IMR-90 (cell line): ENCODE measurements around the gene NCKIPSD. TPM values are rescaled to one million over a fixed set of nuclear protein-coding genes. Genes with fewer than 3 reads are reported as not detected.

Experiments used
- ATAC-seq: fragments of 200-7000 bp; cut with Tn5 transposase; 2 replicates; pipeline ENCODE4 v1.9.1; 2020; ENCODE audit warnings: low read depth, mild to moderate bottlenecking, moderate library complexity
- BruUV-seq: library from RNA; stranded (reverse); fragments of 400-500 nt; replicated peaks from 2 replicates; lab custom pipeline; 2021; lab: Mats Ljungman, UMichigan
- CTCF ChIA-PET: fragments of 300-600 bp; formaldehyde crosslinking; extraction: SDS; loops from one replicate; lab custom pipeline; 2021; ENCODE audit warnings: antibody characterized with exemption; lab: Yijun Ruan, JAX
- POLR2A ChIA-PET: fragments of 300-600 bp; sonication (Branson Sonifier 250); formaldehyde crosslinking; loops from one replicate; lab custom pipeline; 2022; ENCODE audit warnings: antibody characterized with exemption; ENCODE audit not compliant: unreplicated experiment; lab: Charles Lee
- DNase-seq: peaks from one replicate; pipeline ENCODE4 v3.0.0; 2013
- H2AFZ ChIP-seq: replicated peaks from 2 replicates; pipeline ENCODE3; 2013; ENCODE audit warnings: low read length, mild to moderate bottlenecking; ENCODE audit not compliant: poor library complexity
- H2AK5ac ChIP-seq: 2 replicates; pipeline ENCODE4 v1.6.1; 2013; ENCODE audit warnings: low read depth, low read length, inconsistent platforms
- H2AK9ac ChIP-seq: replicated peaks from 2 replicates; pipeline ENCODE3; 2013; ENCODE audit warnings: mild to moderate bottlenecking, low read depth, low read length, moderate library complexity; ENCODE audit not compliant: poor library complexity
- H2BK120ac ChIP-seq: 2 replicates; pipeline ENCODE4 v1.6.1; 2013; ENCODE audit warnings: low read depth, low read length, inconsistent platforms
- H2BK15ac ChIP-seq: 3 replicates; pipeline ENCODE4 v1.6.1; 2013; ENCODE audit warnings: low read depth, low read length, inconsistent platforms
- H2BK20ac ChIP-seq: 2 replicates; pipeline ENCODE4 v1.6.1; 2013; ENCODE audit warnings: low read depth, mild to moderate bottlenecking, inconsistent platforms, low read length, moderate library complexity
- H2BK5ac ChIP-seq: 2 replicates; pipeline ENCODE4 v1.6.1; 2013; ENCODE audit warnings: mild to moderate bottlenecking, low read depth, low read length, inconsistent platforms; ENCODE audit not compliant: poor library complexity, severe bottlenecking
- H3K14ac ChIP-seq: replicated peaks from 2 replicates; pipeline ENCODE4 v1.6.1; 2013; ENCODE audit warnings: low read depth, low read length, inconsistent platforms
- H3K18ac ChIP-seq: 2 replicates; pipeline ENCODE4 v1.6.1; 2013; ENCODE audit warnings: low read depth, low read length, control low read depth
- H3K23ac ChIP-seq: 2 replicates; pipeline ENCODE4 v1.6.1; 2013; ENCODE audit warnings: low read depth, low read length, inconsistent platforms
- H3K27ac ChIP-seq: 2 replicates; pipeline ENCODE4 v1.5.1; 2013; ENCODE audit warnings: mild to moderate bottlenecking, control low read depth, low read length; ENCODE audit not compliant: insufficient read depth
- H3K27me3 ChIP-seq: 2 replicates; pipeline ENCODE4 v1.6.1; 2013; ENCODE audit warnings: low read length; ENCODE audit not compliant: control insufficient read depth, insufficient read depth
- H3K36me3 ChIP-seq: 2 replicates; pipeline ENCODE4 v1.6.1; 2013; ENCODE audit warnings: low read length, mixed read lengths; ENCODE audit not compliant: control insufficient read depth, insufficient read depth
- H3K4ac ChIP-seq: 2 replicates; pipeline ENCODE4 v1.6.1; 2013; ENCODE audit warnings: low read depth, low read length, inconsistent platforms
- H3K4me1 ChIP-seq: 2 replicates; pipeline ENCODE4 v1.6.1; 2013; ENCODE audit warnings: low read length, mixed read lengths; ENCODE audit not compliant: control insufficient read depth, insufficient read depth
- H3K4me2 ChIP-seq: 2 replicates; pipeline ENCODE4 v1.6.1; 2013; ENCODE audit warnings: low read depth, mild to moderate bottlenecking, control low read depth, low read length, moderate library complexity
- H3K4me3 ChIP-seq: 2 replicates; pipeline ENCODE4 v1.5.1; 2013; ENCODE audit warnings: low read depth, mild to moderate bottlenecking, control low read depth, low read length, moderate library complexity; ENCODE audit not compliant: insufficient read depth
- H3K56ac ChIP-seq: 2 replicates; pipeline ENCODE4 v1.6.1; 2013; ENCODE audit warnings: low read length, inconsistent platforms; ENCODE audit not compliant: insufficient read depth; ENCODE audit errors: extremely low read depth
- H3K79me1 ChIP-seq, 2 experiments: 2 replicates each; pipeline ENCODE4 v1.6.1; 2013; ENCODE audit warnings: low read length in 2 of 2, inconsistent platforms in 1 of 2, low read depth in 1 of 2
- H3K9ac ChIP-seq: 2 replicates; pipeline ENCODE4 v1.6.1; 2013; ENCODE audit warnings: low read depth, low read length, control low read depth
- H3K9me1 ChIP-seq: 2 replicates; pipeline ENCODE4 v1.6.1; 2013; ENCODE audit warnings: low read length, inconsistent platforms; ENCODE audit not compliant: insufficient read depth
- H3K9me3 ChIP-seq: 2 replicates; pipeline ENCODE4 v1.6.1; 2013; ENCODE audit warnings: low read length; ENCODE audit not compliant: control insufficient read depth, insufficient read depth
- H4K20me1 ChIP-seq: 2 replicates; pipeline ENCODE4 v1.6.1; 2013; ENCODE audit warnings: low read length, inconsistent platforms; ENCODE audit not compliant: insufficient read depth
- H4K5ac ChIP-seq: 2 replicates; pipeline ENCODE4 v1.6.1; 2013; ENCODE audit warnings: mild to moderate bottlenecking, low read depth, low read length, control low read depth
- H4K8ac ChIP-seq, 2 experiments: 2 replicates each; pipeline ENCODE4 v1.6.1; 2013; ENCODE audit warnings: low read depth in 2 of 2, low read length in 2 of 2, control low read depth in 1 of 2, inconsistent platforms in 1 of 2
- H4K91ac ChIP-seq: 2 replicates; pipeline ENCODE4 v1.6.1; 2013; ENCODE audit warnings: low read depth, low read length, inconsistent platforms; ENCODE audit not compliant: insufficient read depth
- BHLHE40 ChIP-seq: fragments of 150-350 bp; IDR thresholded peaks from 2 replicates; pipeline ENCODE4 v1.6.1; 2016; ENCODE audit warnings: mild to moderate bottlenecking, low read depth, low read length
- CEBPB ChIP-seq: IDR thresholded peaks from 2 replicates; pipeline ENCODE4 v1.6.1; 2012; ENCODE audit warnings: low read depth, low read length, improper control_type of control experiment
- FOS ChIP-seq: fragments of 150-350 bp; IDR thresholded peaks from 2 replicates; pipeline ENCODE4 v1.6.1; 2016; ENCODE audit warnings: low read depth, low read length
- MAFK ChIP-seq: IDR thresholded peaks from 2 replicates; pipeline ENCODE4 v1.6.1; 2012; ENCODE audit warnings: low read depth, low read length, improper control_type of control experiment
- MAZ ChIP-seq: IDR thresholded peaks from 2 replicates; pipeline ENCODE4 v1.6.1; 2012; ENCODE audit warnings: low read depth, mild to moderate bottlenecking, low read length, improper control_type of control experiment, moderate library complexity, borderline replicate concordance
- MXI1 ChIP-seq: IDR thresholded peaks from 2 replicates; pipeline ENCODE4 v1.6.1; 2012; ENCODE audit warnings: low read depth, mild to moderate bottlenecking, low read length, moderate library complexity, borderline replicate concordance
- NFE2L2 ChIP-seq: fragments of 150-350 bp; IDR thresholded peaks from 2 replicates; pipeline ENCODE4 v1.6.1; 2016; ENCODE audit warnings: low read depth, mild to moderate bottlenecking, low read length
- POLR2A ChIP-seq: IDR thresholded peaks from 2 replicates; pipeline ENCODE4 v1.6.1; 2012; ENCODE audit warnings: mild to moderate bottlenecking, low read depth, low read length
- RAD21 ChIP-seq: IDR thresholded peaks from 2 replicates; pipeline ENCODE4 v1.6.1; 2012; ENCODE audit warnings: low read length, improper control_type of control experiment
- RCOR1 ChIP-seq: IDR thresholded peaks from 2 replicates; pipeline ENCODE4 v1.6.1; 2012; ENCODE audit warnings: mild to moderate bottlenecking, low read length, improper control_type of control experiment; ENCODE audit not compliant: insufficient replicate concordance
- RFX5 ChIP-seq: IDR thresholded peaks from 2 replicates; pipeline ENCODE4 v1.8.0; 2012; ENCODE audit warnings: low read depth, mild to moderate bottlenecking, low read length, moderate library complexity
- SMC3 ChIP-seq: fragments of 150-350 bp; IDR thresholded peaks from 2 replicates; pipeline ENCODE4 v1.6.1; 2016; ENCODE audit warnings: low read depth, mild to moderate bottlenecking, antibody characterized with exemption, low read length, moderate library complexity
- WGBS, 2 experiments: methylation state at CpG; one replicate each; pipeline versions ENCODE4 v1.1.5 to v1.1.7; 2013; ENCODE audit warnings: missing lambda C conversion rate in 2 of 2; ENCODE audit not compliant: insufficient read length in 1 of 2; ENCODE audit errors: extremely low coverage in 2 of 2; 5-methylcytosine and 5-hydroxymethylcytosine counted together
- dilution Hi-C: fragments of 300-500 bp; cut with HindIII; formaldehyde crosslinking; loops from one replicate; pipeline ENCODE4 v1.14.3; 2018; ENCODE audit warnings: low sequenced_read_pairs; ENCODE audit not compliant: unreplicated experiment
- in situ Hi-C: fragments of 300-500 bp; cut with MboI; formaldehyde crosslinking; loops from 3 replicates; pipeline ENCODE4 v1.14.3; 2019; ENCODE audit warnings: low sequenced_read_pairs, inconsistent platforms, mixed read lengths
- intact Hi-C: fragments of 100-400 bp; cut with micrococcal nuclease; formaldehyde crosslinking; loops from 2 replicates; pipeline ENCODE4 v1.10.0; 2022
- polyA plus RNA-seq, 3 experiments: library from polyadenylated mRNA; depleted of rRNA; stranded (reverse); fragments of >200 nt; gene quantifications; 2 replicates each; pipeline ENCODE4 v1.2.3, GENCODE V29; 2012; ENCODE audit warnings: low replicate concordance in 1 of 3
- total RNA-seq: library from RNA; depleted of rRNA; stranded (reverse); fragments of >200 nt; gene quantifications from 2 replicates; pipeline ENCODE4 v1.2.3, GENCODE V29; 2012
- TF ChIP-seq, protein P1 (sequence below): conservative IDR thresholded peaks from 2 replicates; pipeline ENCODE4 v1.5.1; 2012; ENCODE audit warnings: mild to moderate bottlenecking, low read depth, low read length, improper control_type of control experiment
- TF ChIP-seq, protein P2 (sequence below): fragments of 150-350 bp; IDR thresholded peaks from 2 replicates; pipeline ENCODE4 v1.6.1; 2016; ENCODE audit warnings: low read depth, mild to moderate bottlenecking, low read length, moderate library complexity, borderline replicate concordance

The NCKIPSD gene
- total and polyA plus RNA-seq, 2 of the 4 experiments (the other 2 are of a cell fraction), result 21.0 to 38.3 TPM

DNA sequence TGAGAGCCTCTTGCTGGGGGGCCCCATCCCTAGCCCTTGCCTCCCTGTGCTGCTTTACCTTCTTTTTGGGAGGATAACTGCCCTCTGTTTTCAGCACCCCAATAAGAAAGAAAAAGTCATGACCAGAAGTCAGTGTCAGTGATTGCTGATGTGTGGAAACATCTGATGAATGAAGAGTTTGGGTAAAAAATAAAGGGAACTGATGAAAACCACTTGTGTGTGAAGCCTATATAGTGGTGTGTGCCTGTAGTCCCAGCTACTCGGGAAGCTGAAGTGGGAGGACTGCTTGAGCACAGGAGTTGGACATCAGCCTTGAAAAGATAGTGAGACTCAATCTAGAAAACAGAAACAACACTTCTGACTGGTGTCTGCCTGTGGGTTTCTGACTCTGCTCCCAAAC, 13.2 kb downstream of the NCKIPSD start:
- intact Hi-C loops, result no loop called here
- Histone ChIP-seq H2AK9ac (no peak overlapping the region), H3K4ac (no peak overlapping the region), H4K8ac (no peak overlapping the region), H3K4me2 (no peak overlapping the region), H3K18ac (no peak overlapping the region), H2AFZ (no peak overlapping the region), H3K4me1 (peaks cover 1% of the 10 kb centered on the region; the same call in 1 of the 2 replicates), H3K4me3 (no peak overlapping the region), H4K20me1 (peaks cover 3% of the 10 kb centered on the region; the same call in 1 of the 2 replicates), H2BK5ac (no peak overlapping the region), H3K27me3 (no peaks in the 10 kb centered on the region), H3K23ac (no peak overlapping the region), H3K27ac (no peak overlapping the region), H3K79me1 (0 out of 4 replicates have a peak, but pooled peaks cover 0 to 5% of the 10 kb centered on the region in 2 experiments), H3K56ac (no peak overlapping the region), H2AK5ac (no peak overlapping the region), H2BK15ac (no peak overlapping the region), H4K91ac (no peak overlapping the region), H3K14ac (no peak overlapping the region), H2BK120ac (no peak overlapping the region), H3K9me3 (no peaks in the 10 kb centered on the region), H3K36me3 (peaks cover 39% of the 10 kb centered on the region), H3K9me1 (peaks cover 6% of the 10 kb centered on the region; the same call in 1 of the 2 replicates), H2BK20ac (no peak overlapping the region), H4K5ac (no peak overlapping the region), H3K9ac (no peak overlapping the region)
- in situ Hi-C loops, result no loop called here
- DNase-seq (no peak), ATAC-seq (no peak)
- POLR2A ChIA-PET, result no interaction called here
- dilution Hi-C loops, result no loop called here
- CTCF ChIA-PET, result interaction anchor here (0.6 kb wide), 1 partner anchor 571 kb away, joined by 3 read pairs; no protein-coding TSS in a partner anchor
- TF ChIP-seq NFE2L2, result no peak
- TF ChIP-seq CEBPB, result no peak
- TF ChIP-seq, protein P1, sequence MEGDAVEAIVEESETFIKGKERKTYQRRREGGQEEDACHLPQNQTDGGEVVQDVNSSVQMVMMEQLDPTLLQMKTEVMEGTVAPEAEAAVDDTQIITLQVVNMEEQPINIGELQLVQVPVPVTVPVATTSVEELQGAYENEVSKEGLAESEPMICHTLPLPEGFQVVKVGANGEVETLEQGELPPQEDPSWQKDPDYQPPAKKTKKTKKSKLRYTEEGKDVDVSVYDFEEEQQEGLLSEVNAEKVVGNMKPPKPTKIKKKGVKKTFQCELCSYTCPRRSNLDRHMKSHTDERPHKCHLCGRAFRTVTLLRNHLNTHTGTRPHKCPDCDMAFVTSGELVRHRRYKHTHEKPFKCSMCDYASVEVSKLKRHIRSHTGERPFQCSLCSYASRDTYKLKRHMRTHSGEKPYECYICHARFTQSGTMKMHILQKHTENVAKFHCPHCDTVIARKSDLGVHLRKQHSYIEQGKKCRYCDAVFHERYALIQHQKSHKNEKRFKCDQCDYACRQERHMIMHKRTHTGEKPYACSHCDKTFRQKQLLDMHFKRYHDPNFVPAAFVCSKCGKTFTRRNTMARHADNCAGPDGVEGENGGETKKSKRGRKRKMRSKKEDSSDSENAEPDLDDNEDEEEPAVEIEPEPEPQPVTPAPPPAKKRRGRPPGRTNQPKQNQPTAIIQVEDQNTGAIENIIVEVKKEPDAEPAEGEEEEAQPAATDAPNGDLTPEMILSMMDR, result no peak
- TF ChIP-seq RAD21, result no peak
- TF ChIP-seq MAZ, result no peak
- TF ChIP-seq SMC3, result no peak
- no peak for TF ChIP-seq MXI1
- TF ChIP-seq BHLHE40, result no peak
- TF ChIP-seq RCOR1, result no peak
- no peak for TF ChIP-seq RFX5
- TF ChIP-seq FOS, result no peak
- TF ChIP-seq, protein P2, sequence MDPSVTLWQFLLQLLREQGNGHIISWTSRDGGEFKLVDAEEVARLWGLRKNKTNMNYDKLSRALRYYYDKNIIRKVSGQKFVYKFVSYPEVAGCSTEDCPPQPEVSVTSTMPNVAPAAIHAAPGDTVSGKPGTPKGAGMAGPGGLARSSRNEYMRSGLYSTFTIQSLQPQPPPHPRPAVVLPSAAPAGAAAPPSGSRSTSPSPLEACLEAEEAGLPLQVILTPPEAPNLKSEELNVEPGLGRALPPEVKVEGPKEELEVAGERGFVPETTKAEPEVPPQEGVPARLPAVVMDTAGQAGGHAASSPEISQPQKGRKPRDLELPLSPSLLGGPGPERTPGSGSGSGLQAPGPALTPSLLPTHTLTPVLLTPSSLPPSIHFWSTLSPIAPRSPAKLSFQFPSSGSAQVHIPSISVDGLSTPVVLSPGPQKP, result no peak
- no peak for TF ChIP-seq MAFK
- no peak for TF ChIP-seq POLR2A
- no TSS peak for BruUV-seq
- WGBS, 2 experiments, result no CpG with 5 or more reads among the region's 1 CpG
